ENCODE results near the gene PRSS50.

The PRSS50 gene

GRCh38 chr3:46701181-46701939 is 16.3 kb downstream of the PRSS50 start, which contains the start of gene TMIE:
Gene TMIE (plus strand): TSS chr3:46701392. CDS start chr3:46701488, 96 bp downstream.
- no peak for DNase-seq (ENCODE audit: low read depth in 1 of 2, low spot score in 1 of 2)
- in situ Hi-C loops (cut with HindIII; ENCODE audit: low pct_unique_long_range_greater_than_20kb, low sequenced_read_pairs), result no loop called here
- TF ChIP-seq JUND (IDR thresholded peaks at IDR 0.05; ENCODE audit: low read depth), result no peak

GRCh38 chr3:46700772-46701171 is 16.9 kb downstream of the PRSS50 start:
- no peak for TF ChIP-seq JUND (IDR thresholded peaks at IDR 0.05; ENCODE audit: low read depth)
- in situ Hi-C loops (cut with HindIII; ENCODE audit: low pct_unique_long_range_greater_than_20kb, low sequenced_read_pairs), result no loop called here
- DNase-seq (ENCODE audit: low read depth in 1 of 2, low spot score in 1 of 2), result no peak

GRCh38 chr3:46699676-46700523 is 17.8 kb downstream of the PRSS50 start:
- in situ Hi-C loops (cut with HindIII; ENCODE audit: low pct_unique_long_range_greater_than_20kb, low sequenced_read_pairs), result no loop called here
- no peak for TF ChIP-seq JUND (IDR thresholded peaks at IDR 0.05; ENCODE audit: low read depth)
- peak in 1 of 2 experiments; percentile 18 for DNase-seq (ENCODE audit: low read depth in 1 of 2, low spot score in 1 of 2)

- in situ Hi-C loops (cut with HindIII; ENCODE audit: low pct_unique_long_range_greater_than_20kb, low sequenced_read_pairs), result no loop called here
- no peak for TF ChIP-seq JUND (IDR thresholded peaks at IDR 0.05; ENCODE audit: low read depth)
- no peak for DNase-seq (ENCODE audit: low read depth in 1 of 2, low spot score in 1 of 2)
These were observed 21.4 kb downstream of the PRSS50 start for GRCh38 chr3:46695962-46696894.

GRCh38 chr3:46695177-46695961 is 22.3 kb downstream of the PRSS50 start:
- DNase-seq (ENCODE audit: low read depth in 1 of 2, low spot score in 1 of 2), result peak in 1 of 2 experiments; percentile 38
- in situ Hi-C loops (cut with HindIII; ENCODE audit: low pct_unique_long_range_greater_than_20kb, low sequenced_read_pairs), result no loop called here
- no peak for TF ChIP-seq JUND (IDR thresholded peaks at IDR 0.05; ENCODE audit: low read depth)

- TF ChIP-seq JUND (IDR thresholded peaks at IDR 0.05; ENCODE audit: low read depth), result no peak
- in situ Hi-C loops (cut with HindIII; ENCODE audit: low pct_unique_long_range_greater_than_20kb, low sequenced_read_pairs), result no loop called here
- DNase-seq (ENCODE audit: low read depth in 1 of 2, low spot score in 1 of 2), result no peak
These were observed 23.1 kb downstream of the PRSS50 start for GRCh38 chr3:46694520-46694919.

GRCh38 chr3:46693892-46694226 is 23.8 kb downstream of the PRSS50 start:
- no peak for TF ChIP-seq JUND (IDR thresholded peaks at IDR 0.05; ENCODE audit: low read depth)
- in situ Hi-C loops (cut with HindIII; ENCODE audit: low pct_unique_long_range_greater_than_20kb, low sequenced_read_pairs), result no loop called here
- DNase-seq (ENCODE audit: low read depth in 1 of 2, low spot score in 1 of 2), result peak in 1 of 2 experiments; percentile 9

GRCh38 chr3:46693038-46693891 is 24.4 kb downstream of the PRSS50 start, which contains the start of gene ALS2CL:
Gene ALS2CL (minus strand): TSS chr3:46693679. CDS start chr3:46689440, 4,239 bp downstream.
- TF ChIP-seq JUND (IDR thresholded peaks at IDR 0.05; ENCODE audit: low read depth), result no peak
- in situ Hi-C loops (cut with HindIII; ENCODE audit: low pct_unique_long_range_greater_than_20kb, low sequenced_read_pairs), result no loop called here
- DNase-seq (ENCODE audit: low read depth in 1 of 2, low spot score in 1 of 2), result peak; percentile 59 to 77

GRCh38 chr3:46692566-46692990 is 25.1 kb downstream of the PRSS50 start:
- in situ Hi-C loops (cut with HindIII; ENCODE audit: low pct_unique_long_range_greater_than_20kb, low sequenced_read_pairs), result no loop called here
- no peak for TF ChIP-seq JUND (IDR thresholded peaks at IDR 0.05; ENCODE audit: low read depth)
- peak; percentile 36 to 77 for DNase-seq (ENCODE audit: low read depth in 1 of 2, low spot score in 1 of 2)

- DNase-seq (ENCODE audit: low read depth in 1 of 2, low spot score in 1 of 2), result peak in 1 of 2 experiments; percentile 20
These were observed 26.9 kb downstream of the PRSS50 start for GRCh38 chr3:46690798-46691197.

GRCh38 chr3:46685446-46685845 is 32.2 kb downstream of the PRSS50 start:
- no peak for TF ChIP-seq JUND (IDR thresholded peaks at IDR 0.05; ENCODE audit: low read depth)
- in situ Hi-C loops (cut with HindIII; ENCODE audit: low pct_unique_long_range_greater_than_20kb, low sequenced_read_pairs), result no loop called here
- DNase-seq (ENCODE audit: low read depth in 1 of 2, low spot score in 1 of 2), result no peak

More at GRCh38 chr3:46690798-46691197, 26.9 kb downstream of the PRSS50 start:
- TF ChIP-seq JUND (IDR thresholded peaks at IDR 0.05; ENCODE audit: low read depth), result no peak
- in situ Hi-C loops (cut with HindIII; ENCODE audit: low pct_unique_long_range_greater_than_20kb, low sequenced_read_pairs), result no loop called here
